HEK293 (cell line): ENCODE data around the gene SPECC1L.
"Not testable (repeated sequence)": the region's sequence is repeated elsewhere in the genome, so short reads cannot be mapped to it uniquely, and the experiment has no call there.

Experiments used
- CTCF ChIA-PET: fragments of 350-600 bp; formaldehyde crosslinking; extraction: SDS; loops from one replicate; lab custom pipeline; 2021; ENCODE audit warnings: antibody characterized with exemption; lab: Yijun Ruan, JAX
- POLR2A ChIA-PET: fragments of 300-600 bp; formaldehyde crosslinking; extraction: SDS; loops from one replicate; lab custom pipeline; 2020; ENCODE audit warnings: antibody characterized with exemption, inconsistent platforms; lab: Yijun Ruan, JAX
- H3K27ac ChIP-seq: fragments of 200-500 bp; sonication (Bioruptor generic); 2 replicates; pipeline ENCODE4 v1.5.1; 2014; ENCODE audit warnings: low read depth, low read length, control low read depth, inconsistent platforms; ENCODE audit errors: extremely low read depth
- H3K36me3 ChIP-seq, 2 experiments: fragments of 200-500 bp in 1 of 2; sonication (Bioruptor generic) in 1 of 2; 1 replicate in 1 of 2; 2 replicates in 1 of 2; pipeline ENCODE4 v1.5.1; 2014 to 2017; ENCODE audit warnings: inconsistent platforms in 2 of 2, low read length in 2 of 2; ENCODE audit not compliant: control insufficient read depth in 2 of 2, insufficient read depth in 1 of 2
- H3K4me1 ChIP-seq: fragments of 200-500 bp; sonication (Bioruptor generic); 2 replicates; pipeline ENCODE4 v1.5.1; 2014; ENCODE audit warnings: mild to moderate bottlenecking, low read length, inconsistent platforms; ENCODE audit not compliant: control insufficient read depth, insufficient read depth
- H3K4me3 ChIP-seq: 2 replicates; pipeline ENCODE4 v1.5.1; 2011; ENCODE audit warnings: low read depth, mild to moderate bottlenecking, control low read depth, low read length, moderate library complexity
- H3K9me3 ChIP-seq: fragments of 200-500 bp; sonication (Bioruptor generic); 2 replicates; pipeline ENCODE4 v1.5.1; 2014; ENCODE audit warnings: low read depth, low read length, inconsistent platforms; ENCODE audit not compliant: control insufficient read depth, insufficient read depth
- BCL11A ChIP-seq: fragments of 450-650 bp; formaldehyde crosslinking; IDR thresholded peaks from 2 replicates; pipeline ENCODE4 v1.5.1; 2016; ENCODE audit warnings: low read depth, missing biosample characterization, missing genetic modification characterization
- EGR2 ChIP-seq: fragments of 450-650 bp; formaldehyde crosslinking; IDR thresholded peaks from 2 replicates; pipeline ENCODE4 v1.5.1; 2016; ENCODE audit warnings: low read depth, missing biosample characterization, missing genetic modification characterization
- KLF1 ChIP-seq: fragments of 450-650 bp; formaldehyde crosslinking; IDR thresholded peaks from 2 replicates; pipeline ENCODE4 v1.5.1; 2016; ENCODE audit warnings: missing biosample characterization, missing genetic modification characterization
- WT1 ChIP-seq: fragments of 450-650 bp; formaldehyde crosslinking; IDR thresholded peaks from 2 replicates; pipeline ENCODE4 v1.5.1; 2016; ENCODE audit warnings: missing biosample characterization, missing genetic modification characterization
- ZIC2 ChIP-seq: fragments of 450-650 bp; formaldehyde crosslinking; IDR thresholded peaks from 2 replicates; pipeline ENCODE4 v1.5.1; 2016; ENCODE audit warnings: missing biosample characterization, missing genetic modification characterization
- ZNF10 ChIP-seq: fragments of 450-650 bp; formaldehyde crosslinking; IDR thresholded peaks from 2 replicates; pipeline ENCODE4 v1.5.1; 2017; ENCODE audit warnings: missing biosample characterization, missing genetic modification characterization
- ZNF133 ChIP-seq: fragments of 450-650 bp; formaldehyde crosslinking; IDR thresholded peaks from 2 replicates; pipeline ENCODE4 v1.5.1; 2016; ENCODE audit warnings: missing biosample characterization, missing genetic modification characterization
- ZNF423 ChIP-seq: fragments of 450-650 bp; formaldehyde crosslinking; IDR thresholded peaks from 2 replicates; pipeline ENCODE4 v1.5.1; 2016; ENCODE audit warnings: missing biosample characterization, missing genetic modification characterization
- ZNF426 ChIP-seq: fragments of 450-650 bp; formaldehyde crosslinking; IDR thresholded peaks from 2 replicates; pipeline ENCODE4 v1.5.1; 2017; ENCODE audit warnings: missing biosample characterization, missing genetic modification characterization, mild to moderate bottlenecking, inconsistent platforms, moderate library complexity
- ZNF677 ChIP-seq: fragments of 450-650 bp; IDR thresholded peaks from 2 replicates; pipeline ENCODE4 v1.5.0; 2018; ENCODE audit warnings: missing biosample characterization, mild to moderate bottlenecking, missing genetic modification characterization, moderate library complexity
- ZNF776 ChIP-seq: fragments of 450-650 bp; formaldehyde crosslinking; IDR thresholded peaks from 2 replicates; pipeline ENCODE4 v1.5.0; 2017; ENCODE audit warnings: missing biosample characterization, missing genetic modification characterization, borderline replicate concordance
- ZSCAN4 ChIP-seq: fragments of 450-650 bp; formaldehyde crosslinking; IDR thresholded peaks from 2 replicates; pipeline ENCODE4 v1.5.1; 2017; ENCODE audit warnings: missing biosample characterization, missing genetic modification characterization
- TF ChIP-seq, protein P1 (sequence below): fragments of 450-650 bp; formaldehyde crosslinking; IDR thresholded peaks from 2 replicates; pipeline ENCODE4 v1.5.1; 2016; ENCODE audit warnings: missing biosample characterization, missing genetic modification characterization
- TF ChIP-seq, protein P2 (sequence below): fragments of 450-650 bp; formaldehyde crosslinking; IDR thresholded peaks from 2 replicates; pipeline ENCODE4 v1.5.1; 2016; ENCODE audit warnings: missing biosample characterization, missing genetic modification characterization
- TF ChIP-seq, protein P3 (sequence below): fragments of 450-650 bp; formaldehyde crosslinking; optimal IDR thresholded peaks from 2 replicates; pipeline ENCODE3; 2016; ENCODE audit warnings: missing biosample characterization, mild to moderate bottlenecking, missing genetic modification characterization

SPECC1L gene

GRCh38 chr22:24240985-24241692 lies 29.5 kb upstream of the SPECC1L start:
- H3K27ac ChIP-seq, H3K4me3 ChIP-seq, H3K9me3 ChIP-seq, H3K36me3 ChIP-seq, POLR2A ChIA-PET, H3K4me1 ChIP-seq: not testable (repeated sequence)
- TF ChIP-seq ZNF10 (tag by site-specific recombination) = peak; percentile 88; the same call in 1 of the 2 replicates
- CTCF ChIA-PET = interaction anchor here (0.6 to 1.5 kb wide), 4 partner anchors 9 to 230 kb away, joined by 3 to 6 read pairs (median 3); no protein-coding TSS in a partner anchor

GRCh38 chr22:24243417-24243816 lies 27.2 kb upstream of the SPECC1L start:
- TF ChIP-seq ZIC2 (peak; percentile 32; the same call in 1 of the 2 replicates), KLF1 (0 out of 2 replicates have a peak, but pooled peaks have one; percentile 10), WT1 (peak; percentile 53; the same call in 1 of the 2 replicates)
- TF ChIP-seq, protein P1, sequence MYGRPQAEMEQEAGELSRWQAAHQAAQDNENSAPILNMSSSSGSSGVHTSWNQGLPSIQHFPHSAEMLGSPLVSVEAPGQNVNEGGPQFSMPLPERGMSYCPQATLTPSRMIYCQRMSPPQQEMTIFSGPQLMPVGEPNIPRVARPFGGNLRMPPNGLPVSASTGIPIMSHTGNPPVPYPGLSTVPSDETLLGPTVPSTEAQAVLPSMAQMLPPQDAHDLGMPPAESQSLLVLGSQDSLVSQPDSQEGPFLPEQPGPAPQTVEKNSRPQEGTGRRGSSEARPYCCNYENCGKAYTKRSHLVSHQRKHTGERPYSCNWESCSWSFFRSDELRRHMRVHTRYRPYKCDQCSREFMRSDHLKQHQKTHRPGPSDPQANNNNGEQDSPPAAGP (tag by site-specific recombination) = peak; percentile 27; the same call in 1 of the 2 replicates
- H3K4me1 ChIP-seq, H3K27ac ChIP-seq, H3K36me3 ChIP-seq, H3K4me3 ChIP-seq, H3K9me3 ChIP-seq: not testable (repeated sequence)
- ChIA-PET POLR2A (interaction anchor here (0.6 kb wide), 1 partner anchor 9 kb away, joined by 3 read pairs; no protein-coding TSS in a partner anchor), CTCF (interaction anchor here (0.6 to 1.6 kb wide), 9 partner anchors 12 to 345 kb away, joined by 3 to 5 read pairs (median 3); partner anchors contain the start of gene CABIN1)

GRCh38 chr22:24244144-24244787 lies 26.4 kb upstream of the SPECC1L start:
- ChIA-PET CTCF (interaction anchor here (1.2 to 1.3 kb wide), 2 partner anchors 13 to 55 kb away, joined by 3 to 4 read pairs; no protein-coding TSS in a partner anchor), POLR2A (no interaction called here)
- Histone ChIP-seq H3K9me3 (no peaks in the 10 kb centered on the region), H3K4me1 (peaks cover 4% of the 10 kb centered on the region), H3K36me3 (no peaks in the 10 kb centered on the region), H3K27ac (no peak overlapping the region), H3K4me3 (no peak overlapping the region)
- TF ChIP-seq, protein P1 (tag by site-specific recombination) = peak; percentile 71; the same call in 1 of the 2 replicates
- TF ChIP-seq, protein P2, sequence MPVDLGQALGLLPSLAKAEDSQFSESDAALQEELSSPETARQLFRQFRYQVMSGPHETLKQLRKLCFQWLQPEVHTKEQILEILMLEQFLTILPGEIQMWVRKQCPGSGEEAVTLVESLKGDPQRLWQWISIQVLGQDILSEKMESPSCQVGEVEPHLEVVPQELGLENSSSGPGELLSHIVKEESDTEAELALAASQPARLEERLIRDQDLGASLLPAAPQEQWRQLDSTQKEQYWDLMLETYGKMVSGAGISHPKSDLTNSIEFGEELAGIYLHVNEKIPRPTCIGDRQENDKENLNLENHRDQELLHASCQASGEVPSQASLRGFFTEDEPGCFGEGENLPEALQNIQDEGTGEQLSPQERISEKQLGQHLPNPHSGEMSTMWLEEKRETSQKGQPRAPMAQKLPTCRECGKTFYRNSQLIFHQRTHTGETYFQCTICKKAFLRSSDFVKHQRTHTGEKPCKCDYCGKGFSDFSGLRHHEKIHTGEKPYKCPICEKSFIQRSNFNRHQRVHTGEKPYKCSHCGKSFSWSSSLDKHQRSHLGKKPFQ = peak; percentile 56; the same call in 1 of the 2 replicates
- TF ChIP-seq ZNF776 (tag by site-specific recombination) (peak; percentile 84; the same call in 1 of the 2 replicates), ZNF423 (tag by site-specific recombination) (no peak), ZNF426 (tag by site-specific recombination) (no peak), ZNF677 (tag by site-specific recombination) (no peak), ZNF133 (tag by site-specific recombination) (no peak), ZSCAN4 (tag by site-specific recombination) (peak; percentile 90), BCL11A (tag by site-specific recombination) (0 out of 2 replicates have a peak, but pooled peaks have one; percentile 41), EGR2 (tag by site-specific recombination) (peak; percentile 100)
- TF ChIP-seq, protein P3, sequence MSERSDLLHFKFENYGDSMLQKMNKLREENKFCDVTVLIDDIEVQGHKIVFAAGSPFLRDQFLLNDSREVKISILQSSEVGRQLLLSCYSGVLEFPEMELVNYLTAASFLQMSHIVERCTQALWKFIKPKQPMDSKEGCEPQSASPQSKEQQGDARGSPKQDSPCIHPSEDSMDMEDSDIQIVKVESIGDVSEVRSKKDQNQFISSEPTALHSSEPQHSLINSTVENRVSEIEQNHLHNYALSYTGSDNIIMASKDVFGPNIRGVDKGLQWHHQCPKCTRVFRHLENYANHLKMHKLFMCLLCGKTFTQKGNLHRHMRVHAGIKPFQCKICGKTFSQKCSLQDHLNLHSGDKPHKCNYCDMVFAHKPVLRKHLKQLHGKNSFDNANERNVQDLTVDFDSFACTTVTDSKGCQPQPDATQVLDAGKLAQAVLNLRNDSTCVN (tag by site-specific recombination) = peak; percentile 11
